ENCODE results near the gene BTN1A1.

DNA sequence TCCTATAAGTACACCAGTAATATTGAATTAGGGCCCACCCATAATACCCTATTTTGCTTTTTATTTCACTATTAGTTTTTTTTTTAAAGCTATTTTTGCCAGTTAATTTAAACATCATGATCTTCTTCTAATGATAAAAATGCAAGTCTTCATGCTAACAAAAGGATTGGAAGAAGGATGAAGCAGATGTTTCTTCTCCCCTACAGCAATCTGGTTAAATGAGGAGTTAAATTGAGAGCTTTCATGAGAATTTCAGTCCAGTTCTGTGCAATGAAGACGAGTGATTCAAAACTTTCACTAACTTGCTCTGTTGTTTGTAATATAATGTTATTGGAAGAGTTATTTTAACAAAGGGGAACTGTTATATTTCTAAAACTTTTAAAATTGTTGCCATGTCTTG is 41.5 kb downstream of the BTN1A1 start:
- TF ChIP-seq, protein P1, sequence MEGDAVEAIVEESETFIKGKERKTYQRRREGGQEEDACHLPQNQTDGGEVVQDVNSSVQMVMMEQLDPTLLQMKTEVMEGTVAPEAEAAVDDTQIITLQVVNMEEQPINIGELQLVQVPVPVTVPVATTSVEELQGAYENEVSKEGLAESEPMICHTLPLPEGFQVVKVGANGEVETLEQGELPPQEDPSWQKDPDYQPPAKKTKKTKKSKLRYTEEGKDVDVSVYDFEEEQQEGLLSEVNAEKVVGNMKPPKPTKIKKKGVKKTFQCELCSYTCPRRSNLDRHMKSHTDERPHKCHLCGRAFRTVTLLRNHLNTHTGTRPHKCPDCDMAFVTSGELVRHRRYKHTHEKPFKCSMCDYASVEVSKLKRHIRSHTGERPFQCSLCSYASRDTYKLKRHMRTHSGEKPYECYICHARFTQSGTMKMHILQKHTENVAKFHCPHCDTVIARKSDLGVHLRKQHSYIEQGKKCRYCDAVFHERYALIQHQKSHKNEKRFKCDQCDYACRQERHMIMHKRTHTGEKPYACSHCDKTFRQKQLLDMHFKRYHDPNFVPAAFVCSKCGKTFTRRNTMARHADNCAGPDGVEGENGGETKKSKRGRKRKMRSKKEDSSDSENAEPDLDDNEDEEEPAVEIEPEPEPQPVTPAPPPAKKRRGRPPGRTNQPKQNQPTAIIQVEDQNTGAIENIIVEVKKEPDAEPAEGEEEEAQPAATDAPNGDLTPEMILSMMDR (conservative IDR thresholded peaks at IDR 0.05 in 1 of 2, IDR thresholded peaks at IDR 0.05 in 1 of 2; ENCODE audit: low read depth in 1 of 2, low read length in 2 of 2), result no peak
- TF ChIP-seq EZH2 (IDR thresholded peaks at IDR 0.05; ENCODE audit: low read length, missing control alignments), result no peak
